PC-3 (cell line): ENCODE results near the gene MIPEP.
"Not testable (repeated sequence)": the region's sequence is repeated elsewhere in the genome, so short reads cannot be mapped to it uniquely, and the experiment has no call there.

Source experiments
- EZH2 ChIP-seq: fragments of 300-600 bp; sonication (generic); IDR thresholded peaks from one replicate; pipeline ENCODE4 v1.6.1; 2017; ENCODE audit warnings: antibody characterized with exemption, mild to moderate bottlenecking, low read length; ENCODE audit not compliant: unreplicated experiment
- TF ChIP-seq, protein P1 (sequence below): fragments of 300-600 bp; sonication (generic); conservative IDR thresholded peaks from 2 replicates; pipeline ENCODE4 v1.5.1; 2017; ENCODE audit warnings: antibody characterized with exemption, low read depth, mild to moderate bottlenecking, low read length

DNA sequence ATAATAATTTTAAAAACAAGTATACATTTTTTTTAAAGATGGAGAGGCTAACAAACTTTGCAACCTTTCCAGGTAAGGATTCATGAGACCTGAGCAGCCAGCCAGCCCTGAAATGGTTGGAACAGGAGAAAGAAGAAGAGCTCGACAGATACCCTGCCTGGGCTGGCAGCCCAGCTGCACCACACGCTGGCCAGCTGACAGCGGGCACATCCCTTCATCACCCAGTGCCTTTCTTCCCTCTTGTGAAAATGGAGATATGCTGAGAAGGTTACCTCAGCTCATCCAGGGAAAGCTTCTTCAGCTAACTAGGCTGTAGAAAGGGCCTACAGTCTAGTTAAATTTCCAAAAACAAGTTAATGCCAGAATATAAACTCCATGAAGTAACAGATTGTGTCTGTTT is 4.8 kb downstream of the MIPEP start:
- TF ChIP-seq, protein P1, sequence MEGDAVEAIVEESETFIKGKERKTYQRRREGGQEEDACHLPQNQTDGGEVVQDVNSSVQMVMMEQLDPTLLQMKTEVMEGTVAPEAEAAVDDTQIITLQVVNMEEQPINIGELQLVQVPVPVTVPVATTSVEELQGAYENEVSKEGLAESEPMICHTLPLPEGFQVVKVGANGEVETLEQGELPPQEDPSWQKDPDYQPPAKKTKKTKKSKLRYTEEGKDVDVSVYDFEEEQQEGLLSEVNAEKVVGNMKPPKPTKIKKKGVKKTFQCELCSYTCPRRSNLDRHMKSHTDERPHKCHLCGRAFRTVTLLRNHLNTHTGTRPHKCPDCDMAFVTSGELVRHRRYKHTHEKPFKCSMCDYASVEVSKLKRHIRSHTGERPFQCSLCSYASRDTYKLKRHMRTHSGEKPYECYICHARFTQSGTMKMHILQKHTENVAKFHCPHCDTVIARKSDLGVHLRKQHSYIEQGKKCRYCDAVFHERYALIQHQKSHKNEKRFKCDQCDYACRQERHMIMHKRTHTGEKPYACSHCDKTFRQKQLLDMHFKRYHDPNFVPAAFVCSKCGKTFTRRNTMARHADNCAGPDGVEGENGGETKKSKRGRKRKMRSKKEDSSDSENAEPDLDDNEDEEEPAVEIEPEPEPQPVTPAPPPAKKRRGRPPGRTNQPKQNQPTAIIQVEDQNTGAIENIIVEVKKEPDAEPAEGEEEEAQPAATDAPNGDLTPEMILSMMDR, result not testable (repeated sequence)
- TF ChIP-seq EZH2, result not testable (repeated sequence)
